NCI-H2171 (cell line): ENCODE measurements around the gene AKAP5.

Source experiments
- DNase-seq: peaks from one replicate; lab custom pipeline; 2025; lab: John Stamatoyannopoulos, UW

The AKAP5 gene

DNA sequence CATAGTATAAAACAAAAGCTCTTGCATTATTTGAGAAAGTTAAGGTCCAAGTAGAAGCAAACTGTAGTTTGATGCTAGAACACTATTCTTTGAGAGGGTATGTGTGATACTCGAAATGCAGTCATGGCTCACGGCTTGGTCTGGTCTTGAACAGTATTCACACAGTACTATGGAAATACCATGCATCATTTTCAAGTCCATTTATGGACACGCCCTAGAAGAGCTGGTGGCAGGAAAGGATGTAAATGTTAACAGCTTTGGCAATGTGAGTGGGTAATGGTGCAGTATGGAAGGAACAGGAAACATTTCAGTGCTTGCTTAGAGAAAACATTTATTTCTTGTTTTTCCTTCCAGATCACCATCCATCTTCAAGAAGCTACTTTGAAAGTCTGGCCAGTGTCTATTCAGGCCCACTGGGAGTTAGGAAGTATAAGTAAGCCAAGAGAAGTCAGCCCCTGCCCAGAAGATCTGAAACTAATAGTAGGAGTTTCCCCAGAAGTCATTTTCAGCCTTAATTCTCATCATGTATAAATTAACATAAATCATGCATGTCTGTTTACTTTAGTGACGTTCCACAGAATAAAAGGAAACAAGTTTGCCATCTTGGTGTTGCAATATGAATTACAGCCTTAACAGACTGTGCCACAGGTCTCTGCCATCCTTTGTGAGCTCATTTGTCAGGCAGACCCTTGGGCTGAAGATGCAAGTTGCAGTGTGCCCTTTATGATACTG is 5.7 kb upstream of the AKAP5 start:
- DNase-seq: no peak

DNA sequence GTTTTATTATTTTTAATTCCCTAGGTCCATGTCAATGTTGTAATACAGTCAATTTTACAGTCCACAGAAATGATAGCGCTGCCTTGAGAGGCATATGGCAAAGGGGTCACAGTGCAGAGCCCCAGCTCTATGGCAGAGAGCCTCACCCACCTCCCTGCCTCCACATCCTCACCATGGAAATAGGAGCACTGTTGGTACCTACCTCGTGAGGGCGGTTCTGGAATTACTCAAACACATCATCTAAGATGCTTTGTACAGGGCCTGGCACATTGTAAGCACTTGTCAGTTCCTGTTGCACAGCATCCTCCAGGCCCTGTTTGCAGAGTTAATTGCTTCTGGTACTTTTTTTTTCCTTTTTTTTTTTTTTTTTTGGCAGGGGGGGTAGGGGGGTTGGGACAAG is 4.1 kb upstream of the AKAP5 start:
- DNase-seq: no peak

DNA sequence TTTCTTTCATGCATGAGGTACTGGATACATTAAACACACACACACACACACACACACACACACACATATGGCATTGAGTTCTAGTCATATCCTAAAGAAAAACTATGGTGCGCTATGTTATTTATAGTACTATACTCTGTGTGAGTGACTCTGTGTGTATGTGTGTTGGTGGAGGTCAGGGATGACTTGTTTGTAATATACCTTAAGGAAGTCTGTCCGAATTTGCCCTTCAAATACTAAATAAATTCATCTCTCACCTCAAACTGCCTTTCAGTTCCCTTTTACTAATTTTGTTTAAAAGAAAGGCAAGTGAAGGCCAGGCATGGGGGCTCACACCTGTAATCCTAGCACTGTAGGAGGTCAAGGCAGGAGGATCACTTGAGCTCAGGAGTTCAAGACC is 2.1 kb upstream of the AKAP5 start:
- DNase-seq: no peak

DNA sequence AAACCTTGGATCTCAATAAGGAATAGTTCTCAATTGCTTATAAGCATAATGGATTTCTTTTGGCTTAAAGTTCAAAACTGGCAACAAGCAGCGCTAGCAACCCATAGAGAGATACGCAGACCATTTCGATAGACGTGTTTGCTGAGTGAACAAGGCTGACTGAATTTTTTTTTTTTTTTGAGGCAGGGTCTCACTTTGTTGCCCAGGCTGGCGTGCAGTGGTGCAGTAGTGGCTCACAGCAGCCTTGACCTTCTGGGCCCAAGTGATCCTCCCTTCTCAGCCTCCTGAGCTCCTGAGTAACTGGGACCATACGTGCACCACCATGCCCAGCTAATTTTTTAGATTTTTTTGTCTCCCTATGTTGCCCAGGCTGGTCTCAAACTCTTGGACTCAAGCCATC is 1.4 kb upstream of the AKAP5 start:
- no peak for DNase-seq

DNA sequence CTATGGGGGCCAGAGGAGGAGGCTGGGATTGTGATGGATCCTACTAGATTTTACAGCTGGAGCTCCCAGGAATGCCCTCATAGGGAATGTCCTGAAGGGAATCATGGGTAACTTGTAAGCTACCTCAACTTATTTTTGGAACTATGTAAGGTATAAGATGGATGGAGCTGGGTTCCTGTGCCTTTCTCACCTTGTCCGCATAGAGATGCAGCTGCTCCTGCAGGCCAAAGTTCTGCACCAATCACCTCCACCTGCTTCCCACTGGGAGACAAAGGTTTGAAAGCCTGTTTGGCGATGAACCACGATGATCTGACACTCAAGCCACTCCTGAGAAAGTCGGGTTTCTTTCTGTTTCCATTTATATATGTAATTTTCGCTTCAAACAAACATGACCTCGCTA is 648 bp upstream of the AKAP5 start:
- no peak for DNase-seq

DNA sequence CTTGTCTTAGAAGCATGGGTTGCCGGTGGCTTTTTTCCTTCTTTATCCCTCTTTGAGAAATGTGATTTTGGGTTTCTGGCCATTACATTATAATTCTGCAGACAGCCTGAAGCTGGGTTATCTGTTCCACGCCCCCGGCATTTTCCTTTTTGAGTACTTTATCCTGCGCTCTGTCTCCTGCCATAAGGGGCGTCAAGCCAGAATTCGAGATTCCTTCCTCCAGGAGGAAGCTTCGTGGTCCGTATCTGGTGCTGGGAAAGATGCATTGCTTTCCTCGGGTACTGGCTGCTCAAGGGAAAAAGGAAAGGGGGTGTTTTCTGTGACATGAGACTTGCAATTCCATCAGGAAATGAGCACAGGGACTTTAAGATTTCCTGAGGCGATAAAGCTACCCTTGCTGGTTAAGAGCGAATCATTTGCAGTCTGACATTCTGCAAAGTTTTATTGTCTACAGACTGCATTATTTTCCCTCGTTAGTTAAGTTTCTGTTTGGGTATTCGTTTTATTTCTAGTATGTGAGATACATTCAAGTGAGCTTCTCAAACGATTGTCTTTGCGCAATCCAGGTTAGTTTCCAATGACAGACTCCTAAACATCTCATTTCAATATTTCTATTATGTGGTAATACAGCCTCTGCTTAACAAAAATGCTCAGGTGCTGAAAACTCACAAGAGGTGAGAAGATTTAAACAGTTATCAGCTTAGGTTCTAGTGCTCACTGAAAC is 694 bp downstream of the AKAP5 start:
- peak; percentile 26 for DNase-seq

DNA sequence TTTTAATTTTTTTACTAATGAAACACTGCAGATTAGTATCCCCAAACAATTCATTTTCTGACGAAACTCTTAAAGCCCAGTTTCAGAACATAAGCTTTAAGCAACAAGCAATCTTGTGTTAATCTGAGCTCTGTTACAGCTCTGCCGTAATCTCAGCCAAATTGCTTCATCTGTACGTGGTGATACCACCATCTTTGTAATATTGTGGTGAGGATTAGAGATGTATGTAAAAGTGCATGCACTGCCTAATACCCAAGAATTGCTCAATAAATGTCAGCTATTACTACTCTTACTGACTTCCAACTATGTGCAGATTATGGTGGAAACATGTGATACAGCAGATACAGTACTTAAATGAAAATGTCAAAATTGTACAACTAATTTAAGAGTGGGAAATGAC is 1.8 kb downstream of the AKAP5 start:
- DNase-seq: no peak

DNA sequence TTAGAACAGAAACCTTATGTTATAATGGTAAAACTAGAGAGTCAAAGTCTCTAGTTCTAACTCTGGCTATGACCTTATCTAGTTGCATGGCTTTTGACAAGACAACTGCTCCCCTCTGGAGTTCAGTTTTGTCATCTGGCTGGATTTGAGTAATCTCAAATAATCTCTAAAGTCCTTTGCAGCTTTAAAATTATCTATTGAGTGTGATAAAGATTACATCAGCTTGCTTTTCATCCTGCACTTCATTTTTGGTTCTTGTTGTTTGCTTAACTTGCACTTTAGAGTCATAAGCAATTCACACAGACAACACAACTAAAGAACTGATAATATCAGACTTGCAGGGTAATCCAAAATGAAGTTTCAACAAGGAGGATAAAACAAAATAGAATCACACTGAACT is 2.3 kb downstream of the AKAP5 start:
- no peak for DNase-seq

DNA sequence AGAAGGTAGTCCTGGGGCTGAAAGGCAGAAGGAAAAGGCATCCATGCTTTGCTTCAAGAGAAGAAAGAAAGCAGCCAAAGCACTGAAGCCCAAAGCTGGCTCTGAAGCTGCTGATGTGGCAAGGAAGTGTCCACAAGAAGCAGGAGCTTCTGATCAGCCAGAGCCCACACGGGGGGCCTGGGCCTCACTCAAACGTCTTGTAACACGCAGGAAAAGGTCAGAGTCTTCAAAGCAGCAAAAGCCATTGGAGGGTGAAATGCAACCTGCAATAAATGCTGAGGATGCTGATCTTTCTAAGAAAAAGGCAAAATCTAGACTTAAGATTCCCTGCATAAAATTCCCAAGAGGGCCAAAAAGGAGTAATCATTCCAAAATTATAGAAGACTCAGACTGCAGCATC is 3.2 kb downstream of the AKAP5 start:
- no peak for DNase-seq

DNA sequence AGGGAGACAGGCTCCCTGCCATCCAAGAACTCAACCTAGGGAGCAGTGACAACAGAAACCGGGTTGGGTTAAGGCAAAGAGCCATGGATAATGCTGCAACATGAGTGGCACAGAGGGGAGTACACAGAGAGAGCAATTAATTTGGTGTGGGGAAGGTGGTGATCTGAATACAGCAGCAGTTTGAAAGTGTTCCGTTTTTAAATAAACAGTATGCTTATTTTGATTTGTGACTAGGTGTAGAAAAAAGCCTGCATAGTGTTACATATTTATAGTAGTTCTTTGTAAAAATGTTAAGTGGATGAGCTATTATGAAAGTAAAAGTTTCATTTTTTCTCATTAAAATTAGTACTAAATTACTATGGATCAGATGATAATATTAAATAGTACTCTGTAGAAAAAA is 8.7 kb downstream of the AKAP5 start:
- DNase-seq: no peak

DNA sequence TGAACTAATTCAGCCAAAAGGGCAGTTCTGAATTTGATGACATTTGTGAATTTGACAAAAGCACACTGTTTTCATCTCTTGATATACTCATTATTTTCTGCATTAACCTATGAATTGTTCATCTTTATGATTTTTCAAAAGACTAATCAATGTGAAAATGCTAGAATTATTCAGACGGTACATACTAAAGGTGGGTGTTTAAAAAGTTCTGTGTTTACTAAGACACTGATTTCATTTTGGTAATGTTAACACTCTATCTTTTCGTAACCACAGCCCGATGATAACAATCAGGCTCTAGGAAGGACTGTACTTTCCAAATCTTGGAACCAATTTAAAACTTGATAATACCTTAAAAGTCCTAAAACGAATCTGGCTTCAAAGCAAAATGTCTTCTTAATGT is 9.4 kb downstream of the AKAP5 start:
- no peak for DNase-seq

DNA sequence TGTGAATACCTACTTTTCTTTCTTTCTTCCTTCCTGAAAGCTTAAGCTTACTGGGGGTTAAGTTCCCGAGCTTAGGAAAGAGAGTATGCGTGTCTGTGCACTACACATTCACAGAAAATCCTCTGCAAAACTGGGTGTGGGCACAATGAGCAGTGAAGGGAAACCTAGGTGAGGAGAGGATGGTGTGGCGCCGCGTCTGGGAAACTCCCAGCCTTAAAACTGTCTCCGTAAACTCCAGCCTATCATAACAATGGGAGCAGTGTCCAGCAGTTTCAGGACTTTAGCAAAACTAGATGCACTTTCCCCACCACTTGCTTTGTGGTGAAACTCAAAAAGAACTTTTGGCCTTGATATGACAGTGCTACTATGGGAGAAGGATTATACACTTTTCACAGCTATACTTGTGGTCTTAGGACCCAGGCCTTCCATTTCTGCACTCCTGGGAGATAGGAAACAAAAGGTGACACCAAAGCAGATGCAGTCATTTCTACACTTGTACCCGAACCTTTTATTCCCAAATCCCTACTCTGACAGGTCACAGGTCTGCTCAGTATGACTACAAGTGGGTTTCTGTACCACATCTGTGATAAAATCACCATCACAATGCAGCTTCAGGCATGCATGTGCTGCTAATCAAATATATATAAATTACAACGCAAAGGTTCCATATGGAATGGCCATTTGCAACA is 10.4 kb downstream of the AKAP5 start:
- DNase-seq: no peak

DNA sequence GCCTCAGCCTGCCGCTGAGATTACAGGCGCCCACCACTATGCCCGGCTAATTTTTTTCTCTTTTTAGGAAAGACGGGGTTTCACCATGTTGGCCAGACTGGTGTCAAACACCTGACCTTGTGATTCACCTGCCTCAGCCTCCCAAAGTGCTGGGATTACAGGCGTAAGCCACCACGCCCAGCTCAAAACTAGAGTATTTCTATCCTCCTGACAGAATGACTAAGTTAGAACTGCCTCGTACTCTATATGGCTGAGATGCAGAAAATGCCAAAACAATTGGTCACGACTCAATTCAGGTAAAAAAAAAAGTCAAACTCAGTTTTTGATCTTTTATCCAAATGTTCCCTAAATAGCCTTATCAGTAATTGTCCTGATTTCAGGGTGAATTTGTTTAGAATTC is 11.1 kb downstream of the AKAP5 start:
- no peak for DNase-seq

DNA sequence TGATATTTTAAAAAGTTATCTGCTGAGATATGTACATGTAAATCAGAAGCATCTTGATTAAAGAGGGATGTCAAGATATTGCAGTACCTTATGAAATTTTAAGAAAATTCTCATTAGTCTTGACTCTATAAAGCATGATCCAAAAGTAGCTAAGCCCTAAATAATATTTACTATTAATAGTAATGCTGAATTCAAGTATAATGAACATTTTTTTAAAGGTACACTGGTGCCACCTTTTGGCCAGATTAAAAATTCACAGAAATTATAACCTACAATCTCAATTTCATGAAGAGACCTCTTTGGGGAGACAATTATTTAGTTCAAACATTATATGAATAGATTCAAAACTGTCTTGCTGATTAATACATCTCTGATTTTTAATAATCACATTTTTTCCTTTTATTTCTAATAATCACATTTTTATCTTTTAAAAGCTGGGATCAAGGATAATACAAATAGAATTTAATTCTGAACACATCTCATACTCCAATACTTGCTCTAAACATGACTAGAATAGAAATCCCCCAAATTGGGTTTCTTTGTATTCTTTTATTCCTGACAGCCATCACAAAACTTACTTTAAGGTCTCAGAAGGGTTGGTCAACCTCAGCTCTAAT is 13.4 kb downstream of the AKAP5 start:
- peak; percentile 3 for DNase-seq

DNA sequence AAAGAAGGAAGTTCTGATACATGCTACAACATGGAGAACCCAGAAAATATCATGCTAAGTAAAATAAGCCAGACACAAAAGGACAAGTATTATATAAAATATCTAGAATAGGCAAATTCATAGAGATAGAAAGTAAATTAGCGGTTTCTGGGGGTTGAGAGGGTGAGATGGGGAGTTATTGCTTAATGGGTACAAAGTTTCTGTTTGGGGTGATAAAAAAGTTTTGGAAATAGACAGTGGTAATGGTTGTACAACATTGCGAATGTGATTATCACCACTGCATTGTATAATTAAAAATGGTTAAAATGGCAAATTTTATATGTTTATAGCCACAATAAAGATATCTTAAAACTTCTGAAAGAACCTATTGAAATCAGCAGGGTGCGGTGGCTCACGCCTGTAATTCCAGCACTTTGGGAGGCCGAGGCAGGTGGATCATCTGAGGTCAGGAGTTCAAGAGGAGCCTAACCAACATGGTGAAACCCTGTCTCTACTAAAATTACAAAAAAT is 23.3 kb downstream of the AKAP5 start:
- DNase-seq: no peak

DNA sequence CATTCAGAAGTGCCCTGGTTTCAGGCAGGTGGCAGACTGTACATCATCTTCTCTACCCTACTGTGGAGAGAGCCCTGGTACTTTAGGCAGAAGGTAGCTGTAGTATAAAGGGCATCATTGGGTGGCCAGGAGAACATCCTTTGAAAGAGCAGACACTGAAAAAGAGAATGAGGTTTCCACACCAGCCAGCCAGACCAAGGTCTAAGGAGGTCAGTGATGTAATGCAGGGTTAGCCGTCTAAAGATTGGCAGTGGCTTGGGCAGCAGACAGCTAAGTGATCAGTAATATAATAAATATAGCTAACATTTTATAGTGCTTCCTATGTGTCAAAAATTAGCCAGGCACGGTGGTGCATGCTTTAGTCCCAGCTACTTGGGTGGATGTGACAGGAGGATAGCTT is 26.3 kb downstream of the AKAP5 start:
- DNase-seq: no peak

DNA sequence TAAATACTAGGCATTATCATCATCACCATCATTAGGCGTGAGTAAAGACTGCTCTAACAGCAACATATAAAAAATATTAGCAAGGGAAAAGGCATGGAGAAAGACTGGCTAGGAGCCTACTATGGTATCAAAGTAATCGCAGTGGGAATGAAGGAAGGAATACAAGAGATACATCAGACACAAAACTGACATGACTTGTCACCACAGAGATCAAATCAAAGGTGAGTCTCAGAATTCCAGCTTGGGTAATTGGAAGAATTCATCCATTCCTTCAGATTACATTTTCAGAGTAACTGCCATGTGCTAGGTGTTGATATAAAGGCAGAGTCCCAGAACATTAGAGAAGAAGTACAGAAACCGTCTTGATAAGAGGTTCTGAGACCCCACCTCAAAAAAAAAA is 28.2 kb downstream of the AKAP5 start:
- DNase-seq: no peak

DNA sequence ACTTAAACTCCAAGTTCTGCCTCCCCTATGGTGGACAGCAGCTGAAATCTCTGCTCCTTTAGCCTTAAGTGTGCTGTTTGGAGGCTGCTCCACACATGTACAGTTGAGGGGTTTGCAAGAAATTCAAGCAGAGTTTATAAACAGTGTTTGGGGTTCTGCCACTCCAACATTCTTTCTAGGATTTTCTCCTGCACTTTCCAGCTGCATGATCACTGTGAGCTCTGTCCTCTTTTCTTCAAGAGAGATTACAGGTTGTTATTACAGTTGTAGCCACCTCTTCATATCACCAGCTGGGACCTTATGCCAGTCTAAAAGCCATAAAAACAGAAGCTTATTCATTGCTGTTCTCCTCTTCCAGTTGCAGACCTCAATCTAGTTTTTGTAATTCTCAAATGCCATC is 30.0 kb downstream of the AKAP5 start:
- DNase-seq: no peak

DNA sequence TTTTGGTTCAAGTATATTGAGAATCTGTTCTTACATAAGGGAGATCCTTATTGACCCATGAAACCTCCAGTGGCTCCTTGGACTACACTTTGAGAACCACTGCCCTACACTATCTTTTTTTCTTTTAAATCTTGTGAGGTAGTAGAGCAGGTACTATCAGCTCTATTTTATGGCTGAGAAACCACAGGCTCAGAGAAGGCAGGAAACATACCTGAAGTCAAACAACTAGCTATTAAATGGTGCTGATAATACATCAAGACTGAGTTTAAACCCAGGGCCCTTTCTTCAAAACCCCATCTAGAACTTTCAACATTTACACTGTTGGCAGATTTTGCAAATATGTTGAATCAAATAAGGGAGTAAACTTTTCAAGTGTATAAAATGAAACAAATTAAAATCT is 31.5 kb downstream of the AKAP5 start:
- no peak for DNase-seq

DNA sequence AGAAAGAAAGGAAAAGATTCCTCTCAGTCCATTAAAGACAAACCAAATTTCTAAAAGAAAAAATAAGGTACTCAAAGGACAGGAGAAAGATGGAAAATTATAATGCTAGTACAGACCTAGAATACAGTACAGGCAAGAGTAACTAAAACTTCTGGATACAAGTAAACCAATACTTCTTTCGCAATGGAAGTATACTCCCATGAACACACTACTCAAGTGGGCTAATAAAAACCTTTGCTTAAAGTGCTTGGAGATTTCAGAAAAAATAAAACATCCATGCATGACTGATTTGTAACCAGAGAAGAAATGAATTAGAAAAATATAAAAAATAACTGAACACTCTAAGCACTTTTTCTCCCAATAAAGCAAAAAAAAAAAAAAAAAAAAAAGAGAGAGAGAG is 34.8 kb downstream of the AKAP5 start:
- DNase-seq: no peak

DNA sequence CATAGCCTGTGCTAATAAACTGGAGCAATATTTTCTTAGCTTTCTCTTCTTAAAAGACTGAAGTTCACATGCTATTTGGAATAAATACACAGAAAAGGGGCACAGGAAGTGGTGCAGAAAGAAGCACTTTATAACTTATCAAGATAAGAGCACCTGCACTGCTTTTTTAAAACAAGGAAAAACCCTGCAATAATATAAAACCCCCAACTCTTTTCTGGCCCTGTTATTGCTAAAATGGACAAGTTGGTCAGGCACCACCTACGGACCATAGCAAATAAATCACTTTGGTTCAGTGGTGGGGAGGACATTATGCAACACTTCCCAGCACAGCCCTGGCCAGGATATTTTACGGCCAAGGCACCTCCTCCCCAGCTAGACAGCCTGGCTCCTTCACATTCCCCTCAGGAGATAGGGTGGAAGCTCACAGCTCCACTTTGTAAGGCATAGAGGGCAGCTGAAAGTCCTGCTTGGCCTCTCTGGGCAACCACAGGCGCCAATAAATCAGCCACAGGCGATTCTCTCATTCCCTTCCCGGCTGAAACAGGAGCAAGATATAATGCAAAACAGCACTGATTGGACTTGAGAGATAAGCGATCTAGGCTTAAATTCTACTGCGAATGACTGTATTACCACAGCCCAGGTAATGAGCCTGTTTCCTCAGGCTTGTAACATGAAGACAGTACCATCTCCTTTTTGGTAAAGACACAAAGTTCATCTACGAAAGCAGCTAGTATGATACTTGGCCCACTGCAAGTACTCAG is 36.3 kb downstream of the AKAP5 start:
- no peak for DNase-seq

DNA sequence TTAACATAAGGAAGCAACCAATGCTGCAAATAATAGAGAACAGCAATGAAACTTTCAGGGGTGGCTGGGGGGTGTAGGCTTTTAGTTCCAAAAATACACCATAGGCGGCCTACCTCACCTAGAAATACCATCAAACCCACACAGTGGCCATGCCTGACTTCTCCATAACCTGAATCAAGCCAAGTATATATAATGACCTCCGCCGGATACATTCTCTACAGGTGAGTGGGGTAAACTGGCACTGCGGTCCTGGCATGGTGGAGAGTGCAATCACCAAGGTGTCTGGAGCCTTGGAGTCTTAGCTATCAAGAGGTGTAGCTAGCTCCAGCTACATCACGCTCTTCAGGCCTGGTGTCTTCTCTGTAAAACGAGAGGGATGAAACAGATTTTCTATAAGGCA is 37.2 kb downstream of the AKAP5 start:
- no peak for DNase-seq
